ENCODE measurements around the gene CASP3.
A peak's percentile ranks its signal among the peaks of the same experiment; 100 is the strongest.

Gene CASP3

DNA sequence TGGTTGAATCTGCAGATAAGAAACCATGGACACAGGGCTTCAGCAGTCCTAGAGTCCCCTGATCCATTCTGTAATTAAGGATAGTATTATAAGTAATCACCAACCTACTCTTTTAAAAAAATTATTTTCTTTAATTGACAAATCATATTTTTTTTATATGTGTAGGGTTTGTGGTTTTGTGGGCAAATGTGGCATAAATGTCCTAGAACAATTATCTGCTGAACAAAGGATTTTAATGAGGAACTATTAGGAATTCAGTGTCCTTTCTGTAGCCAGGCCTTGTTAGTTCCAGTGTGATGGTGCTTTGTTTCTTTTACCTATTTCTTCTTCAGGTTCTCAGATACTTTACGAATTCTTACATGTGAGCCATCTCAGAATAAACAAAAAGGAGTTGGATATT, 32.7 kb upstream of the CASP3 start:
- FAIRE-seq (no peak), DNase-seq (ENCODE audit: insufficient read length, low spot score) (no peak)
- TF ChIP-seq POLR2AphosphoS5 (IDR thresholded peaks at IDR 0.05; ENCODE audit: low read depth, low read length) (no peak), PAX5 (IDR thresholded peaks at IDR 0.05; ENCODE audit: insufficient read depth, low read length, severe bottlenecking) (no peak), POU2F2 (IDR thresholded peaks at IDR 0.05; ENCODE audit: low read depth, low read length) (no peak), TAF1 (IDR thresholded peaks at IDR 0.05; ENCODE audit: low read depth, low read length) (no peak), SPI1 (IDR thresholded peaks at IDR 0.05; ENCODE audit: low read depth, low read length) (no peak)

DNA sequence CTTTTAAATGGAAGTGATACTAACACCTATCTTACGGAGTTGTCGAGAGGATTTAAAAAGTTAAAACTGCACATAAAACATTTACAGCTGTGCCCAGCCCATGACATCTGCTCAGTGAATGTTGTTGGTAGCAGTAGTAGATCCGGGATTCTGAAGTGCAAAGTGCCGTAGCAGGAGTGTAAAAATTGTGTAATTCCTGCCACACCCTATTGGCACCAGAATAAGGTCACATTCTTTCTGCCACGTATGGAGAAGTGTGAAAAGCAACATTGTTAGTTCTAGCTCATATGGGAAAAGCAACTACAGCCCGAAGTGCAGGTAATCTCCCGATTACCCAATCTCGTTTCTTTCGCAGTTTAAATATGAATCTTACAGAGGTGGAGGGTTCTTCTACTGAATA, 31.5 kb upstream of the CASP3 start:
- no peak for FAIRE-seq
- TF ChIP-seq POLR2A (IDR thresholded peaks at IDR 0.05; ENCODE audit: low read depth, low read length) (no peak), PAX5 (IDR thresholded peaks at IDR 0.05; ENCODE audit: insufficient read depth, low read length, severe bottlenecking) (no peak), SPI1 (IDR thresholded peaks at IDR 0.05; ENCODE audit: low read depth, low read length) (no peak), POU2F2 (IDR thresholded peaks at IDR 0.05; ENCODE audit: low read depth, low read length) (no peak), POLR2AphosphoS5 (IDR thresholded peaks at IDR 0.05; ENCODE audit: low read depth, low read length) (no peak), TAF1 (IDR thresholded peaks at IDR 0.05; ENCODE audit: low read depth, low read length) (no peak)

GRCh38 chr4:184675821-184676492, 26.7 kb upstream of the CASP3 start:
- DNase-seq (ENCODE audit: insufficient read length, low spot score) (no peak), FAIRE-seq (no peak)
- TF ChIP-seq POU2F2 (IDR thresholded peaks at IDR 0.05; ENCODE audit: low read depth, low read length): no peak
- TF ChIP-seq POLR2A (IDR thresholded peaks at IDR 0.05; ENCODE audit: low read depth, low read length): no peak
- no peak for TF ChIP-seq POLR2AphosphoS5 (IDR thresholded peaks at IDR 0.05; ENCODE audit: low read depth, low read length)
- no peak for TF ChIP-seq TAF1 (IDR thresholded peaks at IDR 0.05; ENCODE audit: low read depth, low read length)
- TF ChIP-seq SPI1 (IDR thresholded peaks at IDR 0.05; ENCODE audit: low read depth, low read length): no peak
- TF ChIP-seq PAX5 (IDR thresholded peaks at IDR 0.05; ENCODE audit: insufficient read depth, low read length, severe bottlenecking): no peak

More for the DNA sequence above, 31.5 kb upstream of the CASP3 start:
- no peak for DNase-seq (ENCODE audit: insufficient read length, low spot score)

DNA sequence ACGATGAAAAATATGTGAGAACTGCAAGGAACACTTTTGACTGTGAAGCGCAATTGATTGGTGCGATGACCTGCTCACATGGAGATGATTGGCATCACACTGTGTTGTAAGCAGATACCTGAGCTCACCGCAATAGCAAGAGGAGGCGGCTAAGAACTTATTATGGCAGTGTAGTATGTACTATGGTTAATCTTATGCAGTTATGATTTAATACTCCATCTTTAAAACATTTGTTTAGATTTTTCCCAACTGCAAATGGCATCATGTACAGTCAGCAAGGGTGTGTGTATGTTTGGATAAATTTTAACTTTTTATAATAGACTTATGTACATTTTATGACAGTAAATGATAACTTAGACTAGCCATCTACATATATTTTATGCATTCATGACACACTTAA, 25.8 kb upstream of the CASP3 start:
- DNase-seq (ENCODE audit: insufficient read length, low spot score): no peak
- no peak for FAIRE-seq
- TF ChIP-seq POLR2A (IDR thresholded peaks at IDR 0.05; ENCODE audit: low read depth, low read length): no peak
- no peak for TF ChIP-seq SPI1 (IDR thresholded peaks at IDR 0.05; ENCODE audit: low read depth, low read length)
- TF ChIP-seq PAX5 (IDR thresholded peaks at IDR 0.05; ENCODE audit: insufficient read depth, low read length, severe bottlenecking): no peak
- TF ChIP-seq POLR2AphosphoS5 (IDR thresholded peaks at IDR 0.05; ENCODE audit: low read depth, low read length): no peak
- TF ChIP-seq POU2F2 (IDR thresholded peaks at IDR 0.05; ENCODE audit: low read depth, low read length): no peak
- no peak for TF ChIP-seq TAF1 (IDR thresholded peaks at IDR 0.05; ENCODE audit: low read depth, low read length)

DNA sequence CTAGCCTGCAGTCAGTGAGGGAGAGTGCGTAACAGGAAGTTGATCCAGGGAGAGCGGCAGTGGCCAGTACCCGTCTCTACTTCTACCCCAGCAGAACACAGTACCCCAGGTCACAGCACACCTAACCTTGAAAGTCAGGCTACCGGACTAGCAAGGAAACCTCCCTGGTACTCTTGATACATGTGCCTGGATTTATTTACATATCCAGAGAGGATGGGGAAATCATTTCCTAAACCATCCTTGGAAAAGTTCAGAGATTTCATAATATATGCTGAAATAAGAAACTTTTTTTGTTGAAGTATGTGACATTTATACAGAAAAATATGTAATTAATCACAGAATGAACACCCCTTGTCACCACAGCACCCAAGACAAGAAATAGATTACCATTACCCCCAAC, 24.8 kb upstream of the CASP3 start:
- FAIRE-seq (no peak), DNase-seq (ENCODE audit: insufficient read length, low spot score) (no peak)
- no peak for TF ChIP-seq POU2F2 (IDR thresholded peaks at IDR 0.05; ENCODE audit: low read depth, low read length)

DNA sequence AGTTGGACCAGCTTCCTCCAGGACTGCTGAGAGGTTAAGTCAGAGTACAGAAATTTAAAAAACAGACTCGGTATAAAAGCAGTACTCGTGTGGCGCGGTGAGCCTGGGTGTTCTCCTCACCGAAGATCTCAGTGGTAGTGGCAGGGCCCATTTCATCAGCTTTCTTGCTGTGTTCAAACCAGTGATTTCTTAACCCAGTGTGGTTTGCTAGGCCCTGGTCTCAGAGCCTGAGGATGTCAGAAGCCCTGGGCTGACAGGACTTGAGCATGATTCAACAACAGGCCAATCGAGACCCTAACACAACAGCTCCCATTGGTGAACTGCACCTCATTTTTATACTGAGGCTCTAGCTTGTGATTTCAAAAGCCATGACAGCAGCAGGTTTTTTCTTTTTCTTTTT, 23.5 kb upstream of the CASP3 start:
- FAIRE-seq (no peak), DNase-seq (ENCODE audit: insufficient read length, low spot score) (no peak)
- TF ChIP-seq SPI1 (IDR thresholded peaks at IDR 0.05; ENCODE audit: low read depth, low read length): no peak
- TF ChIP-seq TAF1 (IDR thresholded peaks at IDR 0.05; ENCODE audit: low read depth, low read length): no peak
- TF ChIP-seq POU2F2 (IDR thresholded peaks at IDR 0.05; ENCODE audit: low read depth, low read length): no peak
- TF ChIP-seq POLR2AphosphoS5 (IDR thresholded peaks at IDR 0.05; ENCODE audit: low read depth, low read length): no peak
- no peak for TF ChIP-seq PAX5 (IDR thresholded peaks at IDR 0.05; ENCODE audit: insufficient read depth, low read length, severe bottlenecking)
- no peak for TF ChIP-seq POLR2A (IDR thresholded peaks at IDR 0.05; ENCODE audit: low read depth, low read length)

GRCh38 chr4:184671101-184671500, 21.9 kb upstream of the CASP3 start:
- DNase-seq (ENCODE audit: insufficient read length, low spot score): no peak
- no peak for TF ChIP-seq POLR2A (IDR thresholded peaks at IDR 0.05; ENCODE audit: low read depth, low read length)
- no peak for FAIRE-seq

GRCh38 chr4:184669251-184669650, 20.0 kb upstream of the CASP3 start:
- FAIRE-seq (no peak), DNase-seq (ENCODE audit: insufficient read length, low spot score) (no peak)
- TF ChIP-seq POLR2A (IDR thresholded peaks at IDR 0.05; ENCODE audit: low read depth, low read length) (no peak), POLR2AphosphoS5 (IDR thresholded peaks at IDR 0.05; ENCODE audit: low read depth, low read length) (no peak), SPI1 (IDR thresholded peaks at IDR 0.05; ENCODE audit: low read depth, low read length) (no peak), PAX5 (IDR thresholded peaks at IDR 0.05; ENCODE audit: insufficient read depth, low read length, severe bottlenecking) (no peak), POU2F2 (IDR thresholded peaks at IDR 0.05; ENCODE audit: low read depth, low read length) (no peak), TAF1 (IDR thresholded peaks at IDR 0.05; ENCODE audit: low read depth, low read length) (no peak)

- TF ChIP-seq POLR2AphosphoS5 (IDR thresholded peaks at IDR 0.05; ENCODE audit: low read depth, low read length) (no peak), PAX5 (IDR thresholded peaks at IDR 0.05; ENCODE audit: insufficient read depth, low read length, severe bottlenecking) (no peak), POLR2A (IDR thresholded peaks at IDR 0.05; ENCODE audit: low read depth, low read length) (no peak), TAF1 (IDR thresholded peaks at IDR 0.05; ENCODE audit: low read depth, low read length) (no peak), SPI1 (IDR thresholded peaks at IDR 0.05; ENCODE audit: low read depth, low read length) (no peak), POU2F2 (IDR thresholded peaks at IDR 0.05; ENCODE audit: low read depth, low read length) (no peak)
- FAIRE-seq: no peak
- DNase-seq (ENCODE audit: insufficient read length, low spot score): no peak
Observed at GRCh38 chr4:184668511-184669114, 19.4 kb upstream of the CASP3 start.

GRCh38 chr4:184668096-184668495, 18.8 kb upstream of the CASP3 start:
- TF ChIP-seq PAX5 (IDR thresholded peaks at IDR 0.05; ENCODE audit: insufficient read depth, low read length, severe bottlenecking) (no peak), POLR2A (IDR thresholded peaks at IDR 0.05; ENCODE audit: low read depth, low read length) (no peak)
- DNase-seq (ENCODE audit: insufficient read length, low spot score): no peak
- FAIRE-seq: peak; percentile 13

All from GM12891 (cell line).